HEK293 (cell line): Measurements from ENCODE around the gene S100A14.
A peak's percentile ranks its signal among the peaks of the same experiment; 100 is the strongest.

Source experiments
- CTCF ChIA-PET: fragments of 350-600 bp; formaldehyde crosslinking; extraction: SDS; loops from one replicate; lab custom pipeline; 2021; ENCODE audit warnings: antibody characterized with exemption; lab: Yijun Ruan, JAX
- POLR2A ChIA-PET: fragments of 300-600 bp; formaldehyde crosslinking; extraction: SDS; loops from one replicate; lab custom pipeline; 2020; ENCODE audit warnings: antibody characterized with exemption, inconsistent platforms; lab: Yijun Ruan, JAX
- H3K27ac ChIP-seq: fragments of 200-500 bp; sonication (Bioruptor generic); 2 replicates; pipeline ENCODE4 v1.5.1; 2014; ENCODE audit warnings: low read depth, low read length, control low read depth, inconsistent platforms; ENCODE audit errors: extremely low read depth
- H3K36me3 ChIP-seq, 2 experiments: fragments of 200-500 bp in 1 of 2; sonication (Bioruptor generic) in 1 of 2; 1 replicate in 1 of 2; 2 replicates in 1 of 2; pipeline ENCODE4 v1.5.1; 2014 to 2017; ENCODE audit warnings: inconsistent platforms in 2 of 2, low read length in 2 of 2; ENCODE audit not compliant: control insufficient read depth in 2 of 2, insufficient read depth in 1 of 2
- H3K4me1 ChIP-seq: fragments of 200-500 bp; sonication (Bioruptor generic); 2 replicates; pipeline ENCODE4 v1.5.1; 2014; ENCODE audit warnings: mild to moderate bottlenecking, low read length, inconsistent platforms; ENCODE audit not compliant: control insufficient read depth, insufficient read depth
- H3K4me3 ChIP-seq: 2 replicates; pipeline ENCODE4 v1.5.1; 2011; ENCODE audit warnings: low read depth, mild to moderate bottlenecking, control low read depth, low read length, moderate library complexity
- H3K9me3 ChIP-seq: fragments of 200-500 bp; sonication (Bioruptor generic); 2 replicates; pipeline ENCODE4 v1.5.1; 2014; ENCODE audit warnings: low read depth, low read length, inconsistent platforms; ENCODE audit not compliant: control insufficient read depth, insufficient read depth
- ATF2 ChIP-seq: fragments of 450-650 bp; formaldehyde crosslinking; IDR thresholded peaks from 2 replicates; pipeline ENCODE4 v1.5.1; 2016; ENCODE audit warnings: missing biosample characterization, missing genetic modification characterization, low read depth
- OVOL3 ChIP-seq: fragments of 450-650 bp; formaldehyde crosslinking; IDR thresholded peaks from 2 replicates; pipeline ENCODE4 v1.5.1; 2016; ENCODE audit warnings: missing biosample characterization, missing genetic modification characterization
- PRDM10 ChIP-seq: fragments of 450-650 bp; formaldehyde crosslinking; IDR thresholded peaks from 2 replicates; pipeline ENCODE4 v1.5.1; 2016; ENCODE audit warnings: missing biosample characterization, missing genetic modification characterization
- SCRT1 ChIP-seq: fragments of 450-650 bp; formaldehyde crosslinking; IDR thresholded peaks from 2 replicates; pipeline ENCODE4 v1.5.1; 2016; ENCODE audit warnings: missing biosample characterization, missing genetic modification characterization, borderline replicate concordance
- YY1 ChIP-seq: fragments of 450-650 bp; formaldehyde crosslinking; IDR thresholded peaks from 2 replicates; pipeline ENCODE4 v1.5.1; 2018; ENCODE audit warnings: missing biosample characterization, missing genetic modification characterization
- ZBTB48 ChIP-seq: fragments of 450-650 bp; formaldehyde crosslinking; IDR thresholded peaks from 2 replicates; pipeline ENCODE4 v1.5.1; 2016; ENCODE audit warnings: missing biosample characterization, missing genetic modification characterization
- ZFP41 ChIP-seq: fragments of 450-650 bp; formaldehyde crosslinking; IDR thresholded peaks from 2 replicates; pipeline ENCODE4 v1.5.1; 2016; ENCODE audit warnings: missing biosample characterization, missing genetic modification characterization, borderline replicate concordance
- ZNF221 ChIP-seq: fragments of 450-650 bp; formaldehyde crosslinking; IDR thresholded peaks from 2 replicates; pipeline ENCODE4 v1.5.1; 2017; ENCODE audit warnings: missing biosample characterization, missing genetic modification characterization, borderline replicate concordance
- ZNF23 ChIP-seq: fragments of 450-650 bp; formaldehyde crosslinking; IDR thresholded peaks from 2 replicates; pipeline ENCODE4 v1.5.1; 2016; ENCODE audit warnings: missing biosample characterization, missing genetic modification characterization, borderline replicate concordance
- ZNF324 ChIP-seq: fragments of 450-650 bp; formaldehyde crosslinking; IDR thresholded peaks from 2 replicates; pipeline ENCODE4 v1.5.1; 2016; ENCODE audit warnings: missing biosample characterization, missing genetic modification characterization
- ZNF362 ChIP-seq: fragments of 450-650 bp; formaldehyde crosslinking; IDR thresholded peaks from 2 replicates; pipeline ENCODE4 v1.5.1; 2016; ENCODE audit warnings: missing biosample characterization, missing genetic modification characterization
- ZNF488 ChIP-seq: fragments of 450-650 bp; formaldehyde crosslinking; IDR thresholded peaks from 2 replicates; pipeline ENCODE4 v1.5.1; 2016; ENCODE audit warnings: missing biosample characterization, missing genetic modification characterization
- ZNF549 ChIP-seq: fragments of 450-650 bp; IDR thresholded peaks from 2 replicates; pipeline ENCODE4 v1.5.1; 2018; ENCODE audit warnings: missing biosample characterization, missing genetic modification characterization, mild to moderate bottlenecking, inconsistent platforms, moderate library complexity
- ZNF624 ChIP-seq: fragments of 450-650 bp; formaldehyde crosslinking; IDR thresholded peaks from 2 replicates; pipeline ENCODE4 v1.5.1; 2017; ENCODE audit warnings: missing biosample characterization, missing genetic modification characterization
- ZNF664 ChIP-seq: fragments of 450-650 bp; formaldehyde crosslinking; IDR thresholded peaks from 2 replicates; pipeline ENCODE4 v1.5.1; 2016; ENCODE audit warnings: missing biosample characterization, missing genetic modification characterization

The S100A14 gene

GRCh38 chr1:153659656-153660055 is 43.5 kb upstream of the S100A14 start (continued):
- no peak for TF ChIP-seq ZNF23 (tag by site-specific recombination)

- H3K4me3 ChIP-seq = peak overlapping the region; percentile 87
- no peak for TF ChIP-seq ZNF221 (tag by site-specific recombination)
- no peak for TF ChIP-seq ZNF624
- peak; percentile 81 for TF ChIP-seq PRDM10 (tag by site-specific recombination)
- TF ChIP-seq ZNF324 (tag by site-specific recombination) = no peak
- no peak for TF ChIP-seq ZNF664
- no peak for TF ChIP-seq ZNF549 (tag by site-specific recombination)
- TF ChIP-seq SCRT1 = no peak
- TF ChIP-seq YY1 (tag by site-specific recombination) = no peak
- TF ChIP-seq ATF2 (tag by site-specific recombination) = no peak
- no peak for TF ChIP-seq ZFP41 (tag by site-specific recombination)
- no peak for TF ChIP-seq ZNF488 (tag by site-specific recombination)
- no peak for TF ChIP-seq ZNF362 (tag by site-specific recombination)
- peak; percentile 52; the same call in 1 of the 2 replicates for TF ChIP-seq ZBTB48
- TF ChIP-seq OVOL3 (tag by site-specific recombination) = no peak
- H3K9me3 ChIP-seq = no peaks in the 10 kb centered on the region
- peak overlapping the region; percentile 78; the same call in 1 of the 2 replicates for H3K27ac ChIP-seq
- CTCF ChIA-PET = interaction anchor here (0.8 to 2.4 kb wide), 3 partner anchors 10 to 148 kb away, joined by 3 to 9 read pairs (median 5); no protein-coding TSS in a partner anchor
- peaks cover 28 to 48% of the 10 kb centered on the region in 2 experiments for H3K36me3 ChIP-seq
- 0 out of 2 replicates have a peak, but pooled peaks cover 2% of the 10 kb centered on the region for H3K4me1 ChIP-seq
- POLR2A ChIA-PET = interaction anchor here (0.6 to 2.8 kb wide), 9 partner anchors 10 to 343 kb away, joined by 3 to 24 read pairs (median 5); partner anchors contain the start of genes CHTOP, S100A1, S100A13 and SLC27A3
Observed at GRCh38 chr1:153659175-153659534, 43.0 kb upstream of the S100A14 start.
